ENCODE measurements around the gene IRF8.

IRF8 gene

DNA sequence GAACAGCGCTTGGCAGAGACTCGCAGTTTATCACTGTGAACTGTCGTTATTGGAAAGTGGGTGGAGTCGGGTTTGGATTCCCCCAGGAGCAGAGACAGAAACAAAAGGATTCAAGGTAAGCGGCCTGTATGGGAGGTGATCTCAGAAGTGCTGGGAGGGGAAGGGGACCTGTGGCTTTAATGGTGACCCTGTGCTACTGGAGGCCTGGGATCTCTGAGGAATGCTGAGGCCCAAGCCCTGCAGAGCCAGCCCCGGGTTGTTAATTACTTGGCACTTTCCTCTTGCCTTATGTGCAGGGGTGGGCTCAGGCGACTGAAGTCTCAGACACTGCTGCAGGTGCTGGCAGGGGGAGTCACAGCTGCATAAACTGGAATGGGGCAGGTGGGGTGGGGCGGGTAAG, 27.4 kb downstream of the IRF8 start:
- TF ChIP-seq SNAI2 (CRISPR knock-in tag; IDR thresholded peaks at IDR 0.05) (no peak), ZNF70 (CRISPR knock-in tag; IDR thresholded peaks at IDR 0.05) (no peak), ZFP30 (CRISPR knock-in tag; IDR thresholded peaks at IDR 0.05) (no peak), ZNF8 (CRISPR knock-in tag; IDR thresholded peaks at IDR 0.05) (no peak), ZFP3 (CRISPR knock-in tag; IDR thresholded peaks at IDR 0.05) (no peak), CSDC2 (CRISPR knock-in tag; IDR thresholded peaks at IDR 0.05) (no peak), ZNF565 (CRISPR knock-in tag; conservative IDR thresholded peaks at IDR 0.05; ENCODE audit: low read depth) (no peak)
- TF ChIP-seq, protein P1, sequence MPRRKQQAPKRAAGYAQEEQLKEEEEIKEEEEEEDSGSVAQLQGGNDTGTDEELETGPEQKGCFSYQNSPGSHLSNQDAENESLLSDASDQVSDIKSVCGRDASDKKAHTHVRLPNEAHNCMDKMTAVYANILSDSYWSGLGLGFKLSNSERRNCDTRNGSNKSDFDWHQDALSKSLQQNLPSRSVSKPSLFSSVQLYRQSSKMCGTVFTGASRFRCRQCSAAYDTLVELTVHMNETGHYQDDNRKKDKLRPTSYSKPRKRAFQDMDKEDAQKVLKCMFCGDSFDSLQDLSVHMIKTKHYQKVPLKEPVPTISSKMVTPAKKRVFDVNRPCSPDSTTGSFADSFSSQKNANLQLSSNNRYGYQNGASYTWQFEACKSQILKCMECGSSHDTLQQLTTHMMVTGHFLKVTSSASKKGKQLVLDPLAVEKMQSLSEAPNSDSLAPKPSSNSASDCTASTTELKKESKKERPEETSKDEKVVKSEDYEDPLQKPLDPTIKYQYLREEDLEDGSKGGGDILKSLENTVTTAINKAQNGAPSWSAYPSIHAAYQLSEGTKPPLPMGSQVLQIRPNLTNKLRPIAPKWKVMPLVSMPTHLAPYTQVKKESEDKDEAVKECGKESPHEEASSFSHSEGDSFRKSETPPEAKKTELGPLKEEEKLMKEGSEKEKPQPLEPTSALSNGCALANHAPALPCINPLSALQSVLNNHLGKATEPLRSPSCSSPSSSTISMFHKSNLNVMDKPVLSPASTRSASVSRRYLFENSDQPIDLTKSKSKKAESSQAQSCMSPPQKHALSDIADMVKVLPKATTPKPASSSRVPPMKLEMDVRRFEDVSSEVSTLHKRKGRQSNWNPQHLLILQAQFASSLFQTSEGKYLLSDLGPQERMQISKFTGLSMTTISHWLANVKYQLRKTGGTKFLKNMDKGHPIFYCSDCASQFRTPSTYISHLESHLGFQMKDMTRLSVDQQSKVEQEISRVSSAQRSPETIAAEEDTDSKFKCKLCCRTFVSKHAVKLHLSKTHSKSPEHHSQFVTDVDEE (CRISPR knock-in tag; IDR thresholded peaks at IDR 0.05): no peak
- ATAC-seq: no peak

DNA sequence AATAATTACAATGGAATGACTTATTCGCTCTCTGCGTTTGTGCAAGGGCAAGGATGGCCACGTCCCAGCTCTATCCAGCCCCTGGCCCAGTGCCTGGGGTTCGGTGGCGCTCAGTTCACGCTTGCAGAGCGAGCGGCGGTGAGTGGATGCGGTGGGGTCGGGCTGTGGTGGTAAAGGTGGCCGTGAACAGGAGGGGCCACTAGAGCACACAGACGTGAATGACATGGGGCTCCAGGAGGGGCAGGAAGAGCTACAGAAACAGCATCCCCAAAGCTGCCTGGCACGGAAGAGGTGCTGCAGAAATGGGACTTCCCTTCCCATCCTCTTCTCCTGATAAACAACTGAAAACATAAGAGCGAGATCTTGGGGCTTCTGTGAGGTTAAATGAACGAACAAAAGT, 28.4 kb downstream of the IRF8 start:
- TF ChIP-seq PPARA (CRISPR knock-in tag; IDR thresholded peaks at IDR 0.05; ENCODE audit: borderline replicate concordance) (no peak), ZFP30 (CRISPR knock-in tag; IDR thresholded peaks at IDR 0.05) (no peak), BACH2 (CRISPR knock-in tag; IDR thresholded peaks at IDR 0.05; ENCODE audit: borderline replicate concordance) (no peak), ARNTL (CRISPR knock-in tag; IDR thresholded peaks at IDR 0.05; ENCODE audit: borderline replicate concordance, low read depth) (no peak), ZFP3 (CRISPR knock-in tag; IDR thresholded peaks at IDR 0.05) (no peak), GLIS3 (CRISPR knock-in tag; IDR thresholded peaks at IDR 0.05) (no peak)
- ATAC-seq: no peak

DNA sequence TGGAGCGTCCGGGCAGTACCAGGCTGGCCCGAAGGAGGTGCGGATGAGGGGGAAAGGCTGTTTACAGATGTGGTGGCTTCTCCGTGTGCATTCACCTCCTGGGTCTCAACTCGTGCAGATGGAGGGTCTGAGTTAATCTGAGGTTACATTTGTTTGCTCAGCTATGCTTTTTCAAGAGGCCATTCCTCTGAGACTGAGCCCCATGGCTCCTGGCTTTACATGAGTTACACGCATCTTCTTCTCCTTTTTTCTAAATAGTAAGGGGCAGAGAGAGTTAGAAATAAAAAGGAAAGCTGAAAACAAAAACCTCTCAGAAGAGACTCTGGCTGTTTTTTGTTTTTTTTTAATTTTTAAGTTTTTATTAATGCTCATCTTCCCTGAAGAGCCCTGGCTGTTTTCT, 29.0 kb downstream of the IRF8 start:
- no peak for ATAC-seq
- no peak for TF ChIP-seq PPARA (CRISPR knock-in tag; IDR thresholded peaks at IDR 0.05; ENCODE audit: borderline replicate concordance)
- no peak for TF ChIP-seq SNAI2 (CRISPR knock-in tag; IDR thresholded peaks at IDR 0.05)
- TF ChIP-seq, protein P2, sequence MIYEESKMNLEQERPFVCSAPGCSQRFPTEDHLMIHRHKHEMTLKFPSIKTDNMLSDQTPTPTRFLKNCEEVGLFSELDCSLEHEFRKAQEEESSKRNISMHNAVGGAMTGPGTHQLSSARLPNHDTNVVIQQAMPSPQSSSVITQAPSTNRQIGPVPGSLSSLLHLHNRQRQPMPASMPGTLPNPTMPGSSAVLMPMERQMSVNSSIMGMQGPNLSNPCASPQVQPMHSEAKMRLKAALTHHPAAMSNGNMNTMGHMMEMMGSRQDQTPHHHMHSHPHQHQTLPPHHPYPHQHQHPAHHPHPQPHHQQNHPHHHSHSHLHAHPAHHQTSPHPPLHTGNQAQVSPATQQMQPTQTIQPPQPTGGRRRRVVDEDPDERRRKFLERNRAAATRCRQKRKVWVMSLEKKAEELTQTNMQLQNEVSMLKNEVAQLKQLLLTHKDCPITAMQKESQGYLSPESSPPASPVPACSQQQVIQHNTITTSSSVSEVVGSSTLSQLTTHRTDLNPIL (CRISPR knock-in tag; IDR thresholded peaks at IDR 0.05; ENCODE audit: low read depth): no peak

DNA sequence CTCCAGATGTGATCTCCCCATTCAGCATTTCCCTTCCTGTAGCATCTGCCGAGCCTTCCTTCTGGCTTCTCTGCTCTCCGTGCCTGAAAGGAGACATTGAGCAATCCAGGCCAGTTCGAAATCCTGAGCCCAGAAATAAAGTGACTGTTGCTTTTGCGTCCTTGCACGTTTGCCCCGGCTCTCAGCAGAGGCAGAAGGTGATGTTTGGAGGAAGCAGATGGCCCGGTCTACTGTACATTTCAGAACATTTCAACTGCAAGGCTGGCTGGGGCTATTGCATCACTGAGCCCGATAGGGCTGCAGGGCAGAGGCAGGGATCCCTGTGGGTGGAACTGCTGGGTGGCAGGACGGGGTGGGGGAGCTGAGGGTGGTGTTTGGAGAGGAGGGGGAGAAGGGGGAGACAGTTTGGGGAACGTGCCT, 29.4 kb downstream of the IRF8 start:
- no peak for ATAC-seq

More for the DNA sequence above, 29.4 kb downstream of the IRF8 start:
- TF ChIP-seq BACH2 (CRISPR knock-in tag; IDR thresholded peaks at IDR 0.05; ENCODE audit: borderline replicate concordance) (no peak), OSR1 (CRISPR knock-in tag; IDR thresholded peaks at IDR 0.05) (no peak), ZFP3 (CRISPR knock-in tag; IDR thresholded peaks at IDR 0.05) (no peak), CSDC2 (CRISPR knock-in tag; IDR thresholded peaks at IDR 0.05) (no peak), ZFP30 (CRISPR knock-in tag; IDR thresholded peaks at IDR 0.05) (no peak), TOX (CRISPR knock-in tag; IDR thresholded peaks at IDR 0.05; ENCODE audit: borderline replicate concordance) (no peak), TCF4 (CRISPR knock-in tag; IDR thresholded peaks at IDR 0.05; ENCODE audit: borderline replicate concordance) (no peak), SNAI2 (CRISPR knock-in tag; IDR thresholded peaks at IDR 0.05) (no peak), RARB (CRISPR knock-in tag; IDR thresholded peaks at IDR 0.05) (no peak), ARNTL (CRISPR knock-in tag; IDR thresholded peaks at IDR 0.05; ENCODE audit: borderline replicate concordance, low read depth) (no peak), ESRRG (CRISPR knock-in tag; IDR thresholded peaks at IDR 0.05) (no peak), ZNF8 (CRISPR knock-in tag; IDR thresholded peaks at IDR 0.05) (no peak), ZNF70 (CRISPR knock-in tag; IDR thresholded peaks at IDR 0.05) (no peak), ZNF565 (CRISPR knock-in tag; conservative IDR thresholded peaks at IDR 0.05; ENCODE audit: low read depth) (no peak), ZC3H10 (CRISPR knock-in tag; IDR thresholded peaks at IDR 0.05) (no peak), PPARA (CRISPR knock-in tag; IDR thresholded peaks at IDR 0.05; ENCODE audit: borderline replicate concordance) (no peak)
- TF ChIP-seq, protein P1 (CRISPR knock-in tag; IDR thresholded peaks at IDR 0.05): no peak
- TF ChIP-seq, protein P3, sequence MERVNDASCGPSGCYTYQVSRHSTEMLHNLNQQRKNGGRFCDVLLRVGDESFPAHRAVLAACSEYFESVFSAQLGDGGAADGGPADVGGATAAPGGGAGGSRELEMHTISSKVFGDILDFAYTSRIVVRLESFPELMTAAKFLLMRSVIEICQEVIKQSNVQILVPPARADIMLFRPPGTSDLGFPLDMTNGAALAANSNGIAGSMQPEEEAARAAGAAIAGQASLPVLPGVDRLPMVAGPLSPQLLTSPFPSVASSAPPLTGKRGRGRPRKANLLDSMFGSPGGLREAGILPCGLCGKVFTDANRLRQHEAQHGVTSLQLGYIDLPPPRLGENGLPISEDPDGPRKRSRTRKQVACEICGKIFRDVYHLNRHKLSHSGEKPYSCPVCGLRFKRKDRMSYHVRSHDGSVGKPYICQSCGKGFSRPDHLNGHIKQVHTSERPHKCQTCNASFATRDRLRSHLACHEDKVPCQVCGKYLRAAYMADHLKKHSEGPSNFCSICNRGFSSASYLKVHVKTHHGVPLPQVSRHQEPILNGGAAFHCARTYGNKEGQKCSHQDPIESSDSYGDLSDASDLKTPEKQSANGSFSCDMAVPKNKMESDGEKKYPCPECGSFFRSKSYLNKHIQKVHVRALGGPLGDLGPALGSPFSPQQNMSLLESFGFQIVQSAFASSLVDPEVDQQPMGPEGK (CRISPR knock-in tag; IDR thresholded peaks at IDR 0.05; ENCODE audit: borderline replicate concordance): no peak
- TF ChIP-seq, protein P2 (CRISPR knock-in tag; IDR thresholded peaks at IDR 0.05; ENCODE audit: low read depth): no peak
- TF ChIP-seq, protein P4, sequence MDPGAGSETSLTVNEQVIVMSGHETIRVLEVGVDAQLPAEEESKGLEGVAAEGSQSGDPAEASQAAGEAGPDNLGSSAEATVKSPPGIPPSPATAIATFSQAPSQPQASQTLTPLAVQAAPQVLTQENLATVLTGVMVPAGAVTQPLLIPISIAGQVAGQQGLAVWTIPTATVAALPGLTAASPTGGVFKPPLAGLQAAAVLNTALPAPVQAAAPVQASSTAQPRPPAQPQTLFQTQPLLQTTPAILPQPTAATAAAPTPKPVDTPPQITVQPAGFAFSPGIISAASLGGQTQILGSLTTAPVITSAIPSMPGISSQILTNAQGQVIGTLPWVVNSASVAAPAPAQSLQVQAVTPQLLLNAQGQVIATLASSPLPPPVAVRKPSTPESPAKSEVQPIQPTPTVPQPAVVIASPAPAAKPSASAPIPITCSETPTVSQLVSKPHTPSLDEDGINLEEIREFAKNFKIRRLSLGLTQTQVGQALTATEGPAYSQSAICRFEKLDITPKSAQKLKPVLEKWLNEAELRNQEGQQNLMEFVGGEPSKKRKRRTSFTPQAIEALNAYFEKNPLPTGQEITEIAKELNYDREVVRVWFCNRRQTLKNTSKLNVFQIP (CRISPR knock-in tag; IDR thresholded peaks at IDR 0.05; ENCODE audit: borderline replicate concordance, low read depth): no peak
